Activated naive CD8-positive, alpha-beta T cell treated with anti-CD3 and anti-CD28 coated beads, Interleukin-2, amount 50 U/mL, for 24 hours (primary cell): ENCODE results near the gene GTF2E1.
A peak's percentile ranks its signal among the peaks of the same experiment; 100 is the strongest.
"Not testable (repeated sequence)": the region's sequence is repeated elsewhere in the genome, so short reads cannot be mapped to it uniquely, and the experiment has no call there.

ENCODE experiments used
- ATAC-seq: fragments of 150-1000 bp; cut with Tn5 transposase; one replicate; pipeline ENCODE4 v1.10.0; 2021
- DNase-seq: peaks from one replicate; pipeline ENCODE4 v3.0.0; 2021
- H3K27ac Mint-ChIP-seq: one replicate; pipeline ENCODE4 v1.8.0; 2021; ENCODE audit warnings: mild to moderate bottlenecking, mixed read lengths
- H3K27me3 Mint-ChIP-seq: one replicate; pipeline ENCODE4 v1.8.0; 2021; ENCODE audit warnings: mixed read lengths
- H3K36me3 Mint-ChIP-seq: one replicate; pipeline ENCODE4 v1.8.0; 2021; ENCODE audit warnings: low read depth, mixed read lengths
- H3K4me1 Mint-ChIP-seq: one replicate; pipeline ENCODE4 v1.8.0; 2021; ENCODE audit warnings: mixed read lengths
- H3K4me3 Mint-ChIP-seq: one replicate; pipeline ENCODE4 v1.8.0; 2021; ENCODE audit warnings: mild to moderate bottlenecking, moderate library complexity, mixed read lengths
- H3K9me3 Mint-ChIP-seq: one replicate; pipeline ENCODE4 v1.8.0; 2021; ENCODE audit warnings: mixed read lengths

The GTF2E1 gene

DNA sequence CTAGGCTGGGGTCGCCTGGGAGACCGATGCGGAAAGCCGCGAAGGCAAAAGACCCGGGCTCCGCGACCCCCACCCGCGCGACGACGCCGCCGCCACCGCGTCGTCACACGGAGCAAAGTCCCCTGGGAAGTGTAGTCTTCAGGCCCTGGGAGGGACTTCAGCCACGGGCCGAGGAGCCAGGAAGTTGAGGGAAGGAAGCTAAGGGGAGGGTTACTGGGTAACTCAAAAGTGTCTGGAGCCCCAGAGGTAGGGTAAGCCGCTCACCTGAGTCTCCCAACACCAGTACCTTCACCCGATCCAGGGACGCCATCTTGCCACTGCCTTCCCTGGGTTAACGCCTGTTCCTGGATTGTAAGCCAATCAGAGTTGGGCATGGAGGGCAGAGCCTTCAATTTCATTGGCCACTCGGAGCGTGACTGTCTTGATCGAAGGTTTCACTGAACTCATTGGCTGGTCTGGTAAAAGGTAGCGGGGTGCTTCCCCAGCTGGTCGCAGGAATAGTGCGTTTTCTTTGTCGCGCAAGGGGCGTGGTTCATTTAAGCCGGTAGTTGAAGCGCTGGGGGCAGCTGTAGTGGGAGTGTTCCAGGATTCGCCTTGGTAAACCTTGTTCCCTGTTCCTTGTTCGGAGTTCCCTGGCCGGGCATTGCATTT is at the start of gene GTF2E1, which contains the start of gene RABL3:
TSS of gene GTF2E1 (plus strand) at position 547 of the 651 bp plus-strand sequence. CDS start 7,809 bp downstream, outside the sequence.
TSS of gene RABL3 (minus strand) at position 319 of the 651 bp plus-strand sequence. CDS start at position 310, 9 bp downstream.
- Mint-ChIP-seq H3K27me3 (no peaks in the 10 kb centered on the region), H3K36me3 (peaks cover 26% of the 10 kb centered on the region), H3K4me3 (peak within 1 kb of the TSS; percentile 92), H3K4me1 (peaks cover 31% of the 10 kb centered on the region), H3K27ac (peak within 1 kb of the TSS; percentile 96), H3K9me3 (no peaks in the 10 kb centered on the region)
- peak; percentile 99 for ATAC-seq
- DNase-seq: peak; percentile 93

GRCh38 chr3:120693439-120694171 is 48.9 kb upstream of the GTF2E1 start:
- no peaks in the 10 kb centered on the region for H3K27me3 Mint-ChIP-seq
- no peaks in the 10 kb centered on the region for H3K9me3 Mint-ChIP-seq
- H3K4me3 Mint-ChIP-seq: no peak overlapping the region
- H3K4me1 Mint-ChIP-seq: peaks cover 2% of the 10 kb centered on the region
- ATAC-seq: no peak
- H3K27ac Mint-ChIP-seq: no peak overlapping the region
- H3K36me3 Mint-ChIP-seq: peaks cover 10% of the 10 kb centered on the region
- DNase-seq: no peak

DNA sequence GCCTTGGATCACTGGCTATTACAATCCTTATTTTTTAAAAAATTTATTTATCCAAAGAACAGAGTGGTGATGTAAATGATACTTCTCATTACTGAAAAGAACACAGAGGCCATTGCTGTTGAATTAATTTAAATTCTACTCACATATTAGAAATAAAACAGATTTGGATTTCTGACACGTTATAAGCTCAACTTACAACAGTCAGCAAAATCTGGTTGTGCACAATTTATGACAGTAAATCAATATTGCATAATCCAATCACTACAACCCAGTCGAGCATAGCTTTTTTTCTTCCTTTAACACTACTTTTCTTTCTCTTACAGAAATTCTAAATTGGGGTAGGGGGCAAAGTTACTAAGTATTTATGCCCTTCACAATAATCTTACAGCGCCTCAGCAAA is 43.2 kb upstream of the GTF2E1 start:
- Mint-ChIP-seq H3K36me3 (peaks cover 24% of the 10 kb centered on the region), H3K27me3 (no peaks in the 10 kb centered on the region), H3K4me3 (no peak overlapping the region), H3K27ac (no peak overlapping the region), H3K9me3 (peaks cover 13% of the 10 kb centered on the region), H3K4me1 (no peaks in the 10 kb centered on the region)
- DNase-seq (no peak), ATAC-seq (no peak)

DNA sequence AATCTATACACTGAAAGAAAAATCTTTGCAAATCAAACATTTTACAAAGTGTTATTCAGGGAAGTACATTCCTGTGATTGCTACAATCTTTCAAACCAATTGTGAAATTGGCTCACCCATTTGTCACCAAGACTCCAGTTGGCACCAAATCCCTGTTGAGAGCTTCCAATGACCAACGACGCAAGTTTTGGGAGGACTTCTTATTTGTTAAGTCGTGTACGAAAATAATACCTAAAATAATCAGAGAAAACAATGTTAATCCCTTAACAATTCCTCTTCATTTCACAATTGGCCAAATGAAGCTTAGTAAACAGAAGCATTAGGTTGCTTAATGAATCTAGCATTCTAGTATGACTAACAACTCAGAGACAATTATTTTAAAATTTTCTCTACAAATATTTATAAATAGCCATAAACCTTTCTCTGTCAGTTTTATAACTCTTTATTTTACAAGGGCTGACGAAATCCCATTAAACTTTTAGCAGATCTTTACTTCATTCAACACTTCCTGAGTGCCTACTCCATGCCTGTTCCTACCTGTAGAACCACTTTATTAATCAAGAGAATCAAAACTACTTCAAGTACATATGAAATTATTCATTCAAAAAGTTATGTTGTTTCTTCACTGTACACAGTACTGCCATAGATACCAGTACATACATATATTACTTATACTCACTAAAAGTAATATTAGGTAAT is 36.5 kb upstream of the GTF2E1 start:
- peaks cover 45% of the 10 kb centered on the region for H3K36me3 Mint-ChIP-seq

DNA sequence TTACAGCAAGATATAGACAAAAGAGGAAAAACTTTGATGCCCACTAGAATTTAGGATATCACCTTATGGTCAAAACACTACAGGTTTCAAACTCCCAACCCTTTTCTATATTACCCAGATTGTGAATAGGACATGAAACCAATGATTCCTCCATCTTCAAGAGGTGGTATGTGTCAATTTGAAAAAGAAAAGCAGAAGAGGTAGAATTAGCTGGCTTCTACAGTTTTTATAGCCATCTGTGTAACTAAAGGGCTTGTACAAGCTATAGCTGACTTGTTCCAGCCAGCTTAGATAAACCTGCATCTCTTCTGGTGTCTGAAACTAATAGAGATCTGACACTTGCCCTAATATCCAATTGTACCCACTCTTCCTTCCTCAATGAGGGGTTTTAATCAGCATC is 35.6 kb upstream of the GTF2E1 start:
- no peak for DNase-seq
- H3K4me1 Mint-ChIP-seq: no peaks in the 10 kb centered on the region
- H3K27ac Mint-ChIP-seq: no peak overlapping the region
- peaks cover 15% of the 10 kb centered on the region for H3K9me3 Mint-ChIP-seq
- H3K27me3 Mint-ChIP-seq: no peaks in the 10 kb centered on the region
- no peak overlapping the region for H3K4me3 Mint-ChIP-seq
- ATAC-seq: no peak
- H3K36me3 Mint-ChIP-seq: peaks cover 41% of the 10 kb centered on the region

More for the DNA sequence above, 36.5 kb upstream of the GTF2E1 start:
- no peak overlapping the region for H3K27ac Mint-ChIP-seq
- H3K4me1 Mint-ChIP-seq: no peaks in the 10 kb centered on the region
- no peak for DNase-seq
- peaks cover 15% of the 10 kb centered on the region for H3K9me3 Mint-ChIP-seq
- ATAC-seq: no peak
- H3K27me3 Mint-ChIP-seq: no peaks in the 10 kb centered on the region
- no peak overlapping the region for H3K4me3 Mint-ChIP-seq

DNA sequence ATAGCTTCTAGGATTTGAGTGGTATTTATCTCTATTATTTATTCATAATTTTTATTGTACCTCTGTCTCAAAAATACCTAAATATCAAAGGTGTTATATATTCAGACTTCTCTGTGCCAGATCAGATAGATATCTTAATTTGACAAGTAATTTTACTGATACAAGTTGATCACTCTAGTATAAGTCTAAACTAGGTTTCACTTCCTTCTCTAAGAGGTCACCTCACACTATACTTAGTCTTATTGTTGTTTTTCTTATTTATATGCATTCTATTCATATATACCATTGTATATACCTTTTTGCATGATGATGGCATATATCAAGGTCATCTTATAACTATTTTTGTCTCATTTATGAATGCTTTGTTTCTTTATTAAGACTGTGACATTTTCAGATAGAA is 34.1 kb upstream of the GTF2E1 start:
- Mint-ChIP-seq H3K36me3 (peaks cover 30% of the 10 kb centered on the region), H3K27ac (no peak overlapping the region), H3K4me1 (no peaks in the 10 kb centered on the region), H3K4me3 (no peak overlapping the region), H3K27me3 (no peaks in the 10 kb centered on the region), H3K9me3 (peaks cover 11% of the 10 kb centered on the region)
- DNase-seq: no peak
- ATAC-seq: no peak

DNA sequence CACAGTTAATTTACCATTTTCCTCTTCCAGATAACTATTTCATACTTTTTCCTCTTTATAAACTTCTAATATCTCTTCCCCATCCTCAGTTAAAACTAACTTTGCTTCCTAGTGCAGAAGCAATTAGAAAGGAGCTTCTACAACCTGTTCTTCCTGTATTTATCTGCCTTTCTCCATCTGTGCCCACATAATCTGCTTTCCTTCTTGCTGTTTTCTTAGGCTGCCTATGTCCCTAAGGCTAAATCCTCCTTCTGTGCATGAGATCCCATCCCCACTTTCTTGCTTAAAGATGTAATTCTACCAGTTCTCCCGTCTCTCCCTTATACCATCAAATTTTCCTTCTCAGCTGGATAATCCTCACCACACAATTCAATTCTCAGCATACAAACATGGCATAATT is 32.2 kb upstream of the GTF2E1 start:
- Mint-ChIP-seq H3K9me3 (no peaks in the 10 kb centered on the region), H3K27ac (no peak overlapping the region), H3K36me3 (peaks cover 15% of the 10 kb centered on the region), H3K27me3 (no peaks in the 10 kb centered on the region), H3K4me3 (no peak overlapping the region), H3K4me1 (peaks cover 4% of the 10 kb centered on the region)
- ATAC-seq (no peak), DNase-seq (no peak)

GRCh38 chr3:120713262-120713661 is 29.3 kb upstream of the GTF2E1 start:
- Mint-ChIP-seq H3K27me3 (no peaks in the 10 kb centered on the region), H3K36me3 (peaks cover 10% of the 10 kb centered on the region), H3K4me1 (peaks cover 9% of the 10 kb centered on the region), H3K4me3 (no peak overlapping the region), H3K9me3 (no peaks in the 10 kb centered on the region), H3K27ac (no peak overlapping the region)
- ATAC-seq (no peak), DNase-seq (no peak)

GRCh38 chr3:120719167-120719834 is 23.2 kb upstream of the GTF2E1 start:
- H3K27ac Mint-ChIP-seq, ATAC-seq, H3K27me3 Mint-ChIP-seq, H3K9me3 Mint-ChIP-seq: not testable (repeated sequence)
- peak; percentile 41 for DNase-seq
- Mint-ChIP-seq H3K4me3 (peak overlapping the region; percentile 25), H3K36me3 (peaks cover 33% of the 10 kb centered on the region), H3K4me1 (peaks cover 34% of the 10 kb centered on the region)

DNA sequence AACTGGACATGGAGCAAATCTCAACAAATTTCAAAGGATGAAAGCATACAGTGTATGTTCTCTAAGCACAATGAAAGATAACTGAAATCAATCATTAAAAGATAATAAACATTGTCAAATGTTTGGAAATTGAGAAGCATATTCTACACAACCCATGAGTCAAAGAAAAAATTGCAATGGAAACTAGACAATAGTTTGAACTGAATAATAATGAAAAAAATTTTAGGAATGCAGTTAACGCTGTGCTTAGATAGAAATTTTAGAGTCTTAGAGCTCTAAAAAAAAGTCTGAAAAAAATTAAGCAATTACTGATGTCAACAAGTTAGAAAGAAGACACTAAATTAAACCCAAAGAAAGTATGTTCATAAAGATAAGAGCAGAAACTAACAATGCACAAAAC is 15.8 kb upstream of the GTF2E1 start:
- Mint-ChIP-seq H3K27ac (no peak overlapping the region), H3K36me3 (peaks cover 40% of the 10 kb centered on the region), H3K27me3 (no peaks in the 10 kb centered on the region)

DNA sequence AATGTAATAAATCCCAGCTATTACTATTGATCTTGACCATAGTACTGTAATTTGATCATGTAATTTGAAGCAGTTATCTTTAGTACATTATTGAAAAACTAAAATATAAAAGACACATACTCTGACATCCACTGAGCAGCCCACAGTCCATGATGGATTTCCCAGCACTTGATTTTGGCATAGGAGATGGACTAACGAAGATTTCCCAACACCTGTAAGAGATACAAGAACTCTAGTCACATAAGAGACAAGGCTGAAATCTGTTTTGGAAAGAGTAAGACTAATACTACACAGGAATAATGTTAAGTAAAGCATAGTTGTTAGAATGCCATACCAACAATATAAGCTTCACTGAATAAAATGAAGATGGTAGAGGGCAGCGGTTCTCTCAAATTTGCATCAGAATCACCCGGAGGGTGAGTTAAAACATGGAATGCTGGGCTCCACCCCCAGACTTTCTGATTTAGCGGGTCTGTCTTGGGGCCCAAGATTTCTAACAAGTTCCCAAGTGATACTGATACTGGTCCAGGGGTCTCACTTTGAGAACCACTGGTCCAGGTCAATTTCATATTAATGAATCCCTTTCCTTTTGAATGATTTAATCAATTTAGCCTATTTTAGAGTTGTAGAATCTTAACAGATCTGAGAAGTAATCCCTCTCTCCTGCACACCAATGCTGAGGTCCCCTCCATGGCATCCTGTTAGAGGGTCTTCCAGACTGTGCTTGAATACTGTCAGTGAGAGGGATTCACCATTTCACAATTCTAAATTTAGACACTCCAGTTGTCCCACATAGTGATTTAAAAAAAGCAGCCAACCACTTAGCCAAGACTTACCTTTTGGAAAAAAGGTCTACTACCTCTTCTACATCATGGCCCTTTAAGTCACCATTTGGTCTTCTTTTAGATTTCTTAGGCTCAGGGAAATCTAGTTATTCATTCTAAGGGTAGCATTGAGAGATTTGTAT is 11.7 kb upstream of the GTF2E1 start:
- H3K9me3 Mint-ChIP-seq: peaks cover 9% of the 10 kb centered on the region
- H3K27me3 Mint-ChIP-seq: no peaks in the 10 kb centered on the region
- H3K36me3 Mint-ChIP-seq: peaks cover 36% of the 10 kb centered on the region
- H3K27ac Mint-ChIP-seq: no peak overlapping the region
- H3K4me1 Mint-ChIP-seq: no peaks in the 10 kb centered on the region
- no peak overlapping the region for H3K4me3 Mint-ChIP-seq
- DNase-seq: no peak
- no peak for ATAC-seq

More for the DNA sequence above, 15.8 kb upstream of the GTF2E1 start:
- Mint-ChIP-seq H3K4me1 (no peaks in the 10 kb centered on the region), H3K9me3 (no peaks in the 10 kb centered on the region), H3K4me3 (no peak overlapping the region)
- ATAC-seq (no peak), DNase-seq (no peak)

DNA sequence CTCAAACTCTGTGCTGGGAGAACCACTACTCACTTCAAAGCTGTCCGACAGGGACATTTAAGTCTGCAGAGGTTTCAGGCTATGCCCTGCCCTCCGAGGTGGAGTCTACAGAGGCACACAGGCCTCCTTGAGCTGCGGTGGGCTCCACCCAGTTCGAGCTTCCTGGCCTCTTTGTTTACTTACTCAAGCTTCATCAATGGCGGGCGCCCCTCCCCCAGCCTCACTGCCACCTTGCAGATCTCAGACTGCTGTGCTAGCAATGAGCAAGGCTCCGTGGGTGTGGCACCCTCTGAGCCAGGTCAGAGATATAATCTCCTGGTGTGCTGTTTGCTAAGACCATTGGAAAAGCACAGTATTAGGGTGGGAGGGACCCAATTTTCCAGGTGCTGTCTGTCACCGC is 4.5 kb upstream of the GTF2E1 start:
- Mint-ChIP-seq H3K9me3 (peaks cover 12% of the 10 kb centered on the region), H3K36me3 (peaks cover 39% of the 10 kb centered on the region), H3K4me1 (peaks cover 12% of the 10 kb centered on the region)
- H3K4me3 Mint-ChIP-seq, H3K27me3 Mint-ChIP-seq, H3K27ac Mint-ChIP-seq, ATAC-seq, DNase-seq: not testable (repeated sequence)

- no peak for ATAC-seq
These were observed 1.2 kb upstream of the GTF2E1 start for GRCh38 chr3:120741320-120741719.

More at GRCh38 chr3:120741320-120741719, 1.2 kb upstream of the GTF2E1 start:
- H3K4me1 Mint-ChIP-seq: peaks cover 29% of the 10 kb centered on the region
- H3K9me3 Mint-ChIP-seq: peaks cover under 1% of the 10 kb centered on the region
- peak overlapping the region; percentile 92 for H3K4me3 Mint-ChIP-seq
- no peak for DNase-seq
- H3K27me3 Mint-ChIP-seq: no peaks in the 10 kb centered on the region
- peak overlapping the region; percentile 96 for H3K27ac Mint-ChIP-seq
- H3K36me3 Mint-ChIP-seq: peaks cover 30% of the 10 kb centered on the region
